ENCODE results near the gene GNRHR.

DNA sequence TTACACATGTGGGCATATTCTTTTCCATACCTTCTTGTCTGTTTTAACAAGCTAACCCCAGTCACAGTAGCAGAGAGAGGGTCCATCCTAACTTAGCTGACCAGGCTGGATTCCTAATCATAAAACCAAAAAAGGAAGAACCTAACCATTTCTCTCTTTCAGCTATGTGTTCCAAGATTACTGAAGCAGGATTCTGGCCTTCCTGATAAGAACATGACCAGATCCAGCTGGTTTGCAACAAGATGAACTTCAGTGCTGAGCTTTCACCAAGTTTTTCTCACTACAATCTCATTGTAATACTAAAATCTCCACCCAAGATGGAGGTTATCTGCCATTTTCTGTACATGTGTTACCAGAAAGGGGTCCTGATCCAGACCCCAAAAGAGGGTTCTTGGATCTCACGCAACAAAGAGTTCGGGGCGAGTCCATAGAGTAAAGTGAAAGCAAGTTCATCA lies 32.8 kb downstream of the GNRHR start:
- TF ChIP-seq POLR2A (IDR thresholded peaks at IDR 0.05; ENCODE audit: low read depth, low read length): no peak
- TF ChIP-seq POLR2AphosphoS5 (IDR thresholded peaks at IDR 0.05; ENCODE audit: low read depth, low read length): no peak
- no peak for TF ChIP-seq TAF1 (IDR thresholded peaks at IDR 0.05; ENCODE audit: borderline replicate concordance, low read depth, low read length)
